Stimulated activated CD8-positive, alpha-beta memory T cell treated with anti-CD3 and anti-CD28 coated beads, Interleukin-4, amount 100 ng/mL, for 48 hours (primary cell): ENCODE results near the gene HTR7.

Experiments
- DNase-seq: peaks from one replicate; pipeline ENCODE4 v3.0.0-alpha.2; 2020

HTR7 gene

DNA sequence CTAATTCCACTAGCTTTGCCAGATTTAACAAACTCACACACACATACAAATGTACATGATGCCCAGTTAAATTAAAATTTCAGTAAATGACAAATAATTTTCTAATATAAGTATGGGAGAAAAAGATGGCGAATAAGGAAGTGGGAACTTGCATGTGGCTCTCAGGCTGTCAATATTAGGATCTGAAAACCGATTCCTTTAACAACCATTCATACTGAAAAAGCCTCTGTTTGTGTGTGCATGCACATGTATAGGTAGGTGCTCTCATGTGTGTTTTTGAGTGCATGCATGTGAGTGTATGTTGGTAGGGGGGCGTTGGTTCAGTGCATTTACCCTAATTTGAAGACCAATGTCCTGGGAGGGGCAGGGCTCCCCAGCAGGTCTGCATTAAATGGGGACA is 125.3 kb downstream of the HTR7 start:
- no peak for DNase-seq

DNA sequence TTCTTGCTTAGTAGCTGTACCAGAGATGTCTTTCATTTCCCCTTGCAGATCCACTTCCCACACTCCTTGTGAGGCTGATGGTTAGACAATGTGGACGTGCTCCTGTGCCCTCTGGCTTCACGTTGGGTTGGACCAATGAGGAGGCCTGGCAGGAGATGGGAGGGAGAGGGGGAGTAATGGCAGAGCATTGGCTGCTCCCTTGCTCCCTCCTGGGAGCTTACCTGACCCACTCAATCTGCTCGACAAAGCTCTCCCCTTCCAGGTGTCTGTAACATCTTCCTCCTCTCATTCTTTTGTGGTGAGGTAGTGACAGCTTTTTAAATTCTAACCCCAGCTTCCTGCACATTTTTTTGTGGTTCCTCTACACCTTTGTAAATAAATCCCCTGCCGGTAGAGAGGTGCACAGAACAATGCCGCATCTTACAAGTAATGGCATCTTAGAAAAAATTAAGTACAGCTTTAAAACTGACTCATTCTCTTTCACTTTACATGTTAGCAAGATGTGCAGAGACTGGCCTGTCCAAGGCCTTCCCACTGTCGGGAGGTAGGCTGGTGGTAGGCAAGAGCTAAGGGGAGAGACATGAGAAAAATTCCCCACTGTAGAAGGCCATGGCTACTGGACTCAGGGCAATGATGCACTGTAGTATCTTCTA is 134.3 kb downstream of the HTR7 start:
- DNase-seq = no peak

DNA sequence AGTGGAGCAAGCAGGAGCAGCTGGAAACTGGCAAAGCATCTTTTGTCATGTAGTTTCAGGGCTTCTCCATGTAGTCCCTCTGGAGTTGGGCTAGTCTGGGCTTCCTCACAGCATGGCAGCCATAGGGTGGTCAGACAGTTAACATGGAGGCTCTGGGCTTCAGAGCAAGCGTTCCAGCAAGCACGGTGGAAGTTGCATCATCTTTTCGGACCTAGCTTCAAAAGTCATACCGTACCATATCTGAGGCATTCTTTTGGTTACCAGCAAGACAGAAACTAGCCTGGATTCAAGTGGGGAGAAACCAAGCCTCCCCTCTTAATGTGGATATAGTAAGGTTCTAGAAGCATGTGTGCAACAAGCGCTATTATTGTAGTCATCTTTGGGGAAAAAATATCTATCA is 135.0 kb downstream of the HTR7 start:
- no peak for DNase-seq

DNA sequence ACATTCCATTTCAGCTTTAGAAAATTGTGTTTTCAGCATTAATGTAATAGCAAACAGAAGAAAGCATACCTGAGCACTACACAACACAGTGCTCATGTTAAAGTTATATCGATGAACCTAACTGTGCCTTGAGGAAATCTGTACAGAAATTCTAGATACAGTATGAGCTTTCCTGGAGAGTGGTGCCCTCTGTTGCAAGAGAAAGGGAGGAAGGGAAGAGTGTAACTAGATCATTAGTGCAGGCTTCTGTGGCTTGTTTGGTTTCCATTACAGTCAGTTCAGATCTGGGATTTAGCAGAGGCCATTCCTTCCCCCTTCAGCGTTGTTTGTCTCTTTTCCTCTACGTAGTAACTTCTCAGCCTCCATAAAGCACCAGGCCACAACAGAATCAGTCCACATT is 139.7 kb downstream of the HTR7 start:
- no peak for DNase-seq

- no peak for DNase-seq
These were observed 145.3 kb downstream of the HTR7 start for GRCh38 chr10:90712529-90712928.

GRCh38 chr10:90709727-90710126 is 148.1 kb downstream of the HTR7 start:
- DNase-seq = no peak

DNA sequence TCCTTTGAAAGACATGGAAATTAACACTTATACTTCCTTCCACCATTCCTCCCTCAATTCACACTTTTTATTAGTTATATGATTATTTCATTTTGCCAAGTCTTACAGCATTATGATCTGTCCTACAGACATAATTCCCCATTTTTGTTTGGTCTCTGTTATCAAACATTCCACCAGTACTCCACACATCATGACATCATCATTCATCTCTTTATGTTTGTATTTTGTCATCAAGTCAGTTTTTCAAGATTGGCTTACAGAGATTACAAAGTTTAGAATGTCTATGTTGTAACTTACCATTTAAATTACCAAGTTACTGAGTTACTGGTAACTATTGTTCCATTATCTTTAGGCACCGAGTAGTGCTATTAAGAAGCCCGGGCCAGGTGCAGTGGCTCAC is 150.2 kb downstream of the HTR7 start:
- DNase-seq = no peak

- no peak for DNase-seq
These were observed 156.4 kb downstream of the HTR7 start for GRCh38 chr10:90701428-90701827.

DNA sequence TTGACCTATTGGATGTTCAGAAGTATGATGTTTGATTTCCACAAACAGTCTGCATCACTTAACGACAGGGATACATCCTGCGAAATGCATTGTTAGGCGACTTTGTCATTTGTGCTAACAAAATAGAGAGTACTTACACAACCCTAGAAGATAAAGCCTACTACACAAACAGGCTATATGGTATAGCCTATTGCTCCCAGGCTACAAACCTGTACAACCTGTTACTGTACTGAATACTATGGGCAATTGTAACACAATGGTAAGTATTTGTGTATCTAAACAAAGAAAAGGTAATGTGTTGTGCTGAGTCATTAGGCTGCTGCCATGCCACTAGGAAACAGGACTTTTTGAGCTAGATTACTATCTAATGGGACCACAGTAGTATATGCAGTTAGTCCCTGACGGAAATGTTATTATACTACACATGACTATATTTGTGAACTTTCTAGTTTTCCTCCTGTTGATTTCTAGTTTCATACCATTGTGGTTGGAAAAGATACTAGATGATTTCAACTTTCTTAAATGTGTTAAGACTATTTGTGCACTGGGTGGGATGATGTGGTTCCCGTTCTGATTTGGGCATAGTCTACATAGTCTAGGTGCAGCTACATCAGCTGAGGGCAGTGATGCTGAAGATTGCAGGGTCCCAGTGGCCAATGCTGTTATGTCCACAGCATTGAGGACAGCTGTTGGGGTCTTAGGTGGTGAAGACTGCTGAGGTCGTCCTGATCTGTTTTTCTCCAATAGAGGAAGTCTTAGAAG is 161.7 kb downstream of the HTR7 start:
- DNase-seq = no peak
